BE2C (cell line): ENCODE measurements around the gene PLXNA3.

ENCODE experiments used
- DNase-seq: peaks from one replicate; pipeline ENCODE4 v3.0.0-alpha.2; 2020
- H3K27me3 ChIP-seq: fragments of 250-450 bp; sonication (Bioruptor Pico); 2 replicates; pipeline ENCODE4 v1.5.1; 2020; ENCODE audit warnings: mild to moderate bottlenecking
- H3K36me3 ChIP-seq: fragments of 250-450 bp; sonication (Bioruptor Pico); 2 replicates; pipeline ENCODE4 v1.5.1; 2020; ENCODE audit warnings: mild to moderate bottlenecking
- H3K4me1 ChIP-seq: fragments of 250-450 bp; sonication (Bioruptor Pico); 2 replicates; pipeline ENCODE4 v1.5.1; 2020
- H3K4me3 ChIP-seq: 2 replicates; pipeline ENCODE4 v1.5.1; 2011; ENCODE audit warnings: low read depth, low read length
- H3K9me3 ChIP-seq: fragments of 250-450 bp; sonication (Bioruptor Pico); 2 replicates; pipeline ENCODE4 v1.5.1; 2020
- TF ChIP-seq, protein P1 (sequence below): IDR thresholded peaks from 2 replicates; pipeline ENCODE4 v1.5.1; 2012; ENCODE audit warnings: mild to moderate bottlenecking, low read depth, low read length

PLXNA3 gene

DNA sequence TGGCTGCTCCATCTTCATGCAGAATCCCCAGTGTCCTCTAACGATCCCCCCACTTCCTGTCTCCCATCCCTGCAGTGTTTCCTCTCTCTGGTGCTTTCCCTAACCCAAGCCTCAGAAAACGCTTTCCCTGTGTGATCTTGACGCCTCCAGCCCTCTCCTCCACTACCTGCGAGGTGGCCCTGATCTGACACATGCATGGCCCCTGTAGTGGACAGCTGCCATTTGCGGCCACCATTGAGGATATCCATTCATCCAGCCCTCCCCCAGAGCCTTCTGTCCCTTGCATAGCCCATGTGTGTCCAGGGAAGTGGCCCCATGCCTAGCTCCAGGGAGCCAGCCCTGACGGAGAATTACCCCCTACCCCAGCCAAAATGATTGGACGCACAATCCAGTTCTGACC is 25.2 kb downstream of the PLXNA3 start:
- no peaks in the 10 kb centered on the region for H3K9me3 ChIP-seq
- DNase-seq, result no peak
- H3K4me1 ChIP-seq, result no peaks in the 10 kb centered on the region
- H3K4me3 ChIP-seq, result no peak overlapping the region
- peaks cover 13% of the 10 kb centered on the region for H3K36me3 ChIP-seq
- no peaks in the 10 kb centered on the region for H3K27me3 ChIP-seq
- TF ChIP-seq, protein P1, sequence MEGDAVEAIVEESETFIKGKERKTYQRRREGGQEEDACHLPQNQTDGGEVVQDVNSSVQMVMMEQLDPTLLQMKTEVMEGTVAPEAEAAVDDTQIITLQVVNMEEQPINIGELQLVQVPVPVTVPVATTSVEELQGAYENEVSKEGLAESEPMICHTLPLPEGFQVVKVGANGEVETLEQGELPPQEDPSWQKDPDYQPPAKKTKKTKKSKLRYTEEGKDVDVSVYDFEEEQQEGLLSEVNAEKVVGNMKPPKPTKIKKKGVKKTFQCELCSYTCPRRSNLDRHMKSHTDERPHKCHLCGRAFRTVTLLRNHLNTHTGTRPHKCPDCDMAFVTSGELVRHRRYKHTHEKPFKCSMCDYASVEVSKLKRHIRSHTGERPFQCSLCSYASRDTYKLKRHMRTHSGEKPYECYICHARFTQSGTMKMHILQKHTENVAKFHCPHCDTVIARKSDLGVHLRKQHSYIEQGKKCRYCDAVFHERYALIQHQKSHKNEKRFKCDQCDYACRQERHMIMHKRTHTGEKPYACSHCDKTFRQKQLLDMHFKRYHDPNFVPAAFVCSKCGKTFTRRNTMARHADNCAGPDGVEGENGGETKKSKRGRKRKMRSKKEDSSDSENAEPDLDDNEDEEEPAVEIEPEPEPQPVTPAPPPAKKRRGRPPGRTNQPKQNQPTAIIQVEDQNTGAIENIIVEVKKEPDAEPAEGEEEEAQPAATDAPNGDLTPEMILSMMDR, result no peak

DNA sequence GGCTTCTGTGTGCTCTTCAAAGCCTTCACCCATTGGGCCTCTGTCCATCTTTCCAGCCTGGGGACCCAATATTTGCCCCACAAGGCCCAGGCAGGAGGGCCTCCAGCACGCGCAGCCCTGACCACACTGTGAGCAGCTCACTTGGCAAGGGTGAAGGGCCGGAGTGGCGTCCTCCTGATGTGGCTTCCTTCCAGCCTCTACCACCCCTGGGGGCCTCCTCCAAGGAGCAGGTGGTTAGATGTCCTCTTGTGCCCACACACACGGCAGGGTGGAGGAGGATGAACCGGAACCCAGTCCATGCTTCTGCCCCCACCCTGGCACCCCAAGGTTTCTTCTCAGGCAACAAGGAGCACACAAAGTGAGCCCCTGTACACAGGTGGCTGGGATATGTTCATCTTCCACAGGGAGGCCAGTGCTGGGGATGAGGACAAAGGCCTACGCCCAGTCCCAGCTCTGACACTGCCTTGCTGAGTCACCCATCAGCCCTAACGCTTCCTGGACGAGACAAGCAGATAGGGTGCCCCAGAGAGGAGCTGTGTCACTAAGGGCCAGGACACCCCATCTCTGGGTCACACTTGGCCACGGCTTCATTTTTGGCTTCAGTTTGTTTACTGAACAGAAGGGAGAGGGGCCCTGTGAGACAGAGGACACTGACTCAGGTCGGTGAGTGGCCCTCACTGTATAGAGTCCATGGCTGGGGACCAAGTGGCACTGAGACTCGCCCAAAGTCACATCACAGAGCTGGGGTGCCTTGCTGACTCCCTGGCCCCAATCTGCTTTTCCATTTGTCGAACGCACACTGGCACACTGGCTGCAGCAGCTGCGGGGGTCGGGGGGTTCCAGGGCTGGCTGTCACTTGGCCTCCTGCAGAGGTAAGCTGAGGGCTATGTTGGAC is 26.4 kb downstream of the PLXNA3 start:
- H3K4me1 ChIP-seq, result no peaks in the 10 kb centered on the region
- H3K4me3 ChIP-seq, result no peak overlapping the region
- TF ChIP-seq, protein P1, result no peak
- H3K36me3 ChIP-seq, result peaks cover 13% of the 10 kb centered on the region
- DNase-seq, result no peak
- H3K9me3 ChIP-seq, result no peaks in the 10 kb centered on the region
- no peaks in the 10 kb centered on the region for H3K27me3 ChIP-seq

DNA sequence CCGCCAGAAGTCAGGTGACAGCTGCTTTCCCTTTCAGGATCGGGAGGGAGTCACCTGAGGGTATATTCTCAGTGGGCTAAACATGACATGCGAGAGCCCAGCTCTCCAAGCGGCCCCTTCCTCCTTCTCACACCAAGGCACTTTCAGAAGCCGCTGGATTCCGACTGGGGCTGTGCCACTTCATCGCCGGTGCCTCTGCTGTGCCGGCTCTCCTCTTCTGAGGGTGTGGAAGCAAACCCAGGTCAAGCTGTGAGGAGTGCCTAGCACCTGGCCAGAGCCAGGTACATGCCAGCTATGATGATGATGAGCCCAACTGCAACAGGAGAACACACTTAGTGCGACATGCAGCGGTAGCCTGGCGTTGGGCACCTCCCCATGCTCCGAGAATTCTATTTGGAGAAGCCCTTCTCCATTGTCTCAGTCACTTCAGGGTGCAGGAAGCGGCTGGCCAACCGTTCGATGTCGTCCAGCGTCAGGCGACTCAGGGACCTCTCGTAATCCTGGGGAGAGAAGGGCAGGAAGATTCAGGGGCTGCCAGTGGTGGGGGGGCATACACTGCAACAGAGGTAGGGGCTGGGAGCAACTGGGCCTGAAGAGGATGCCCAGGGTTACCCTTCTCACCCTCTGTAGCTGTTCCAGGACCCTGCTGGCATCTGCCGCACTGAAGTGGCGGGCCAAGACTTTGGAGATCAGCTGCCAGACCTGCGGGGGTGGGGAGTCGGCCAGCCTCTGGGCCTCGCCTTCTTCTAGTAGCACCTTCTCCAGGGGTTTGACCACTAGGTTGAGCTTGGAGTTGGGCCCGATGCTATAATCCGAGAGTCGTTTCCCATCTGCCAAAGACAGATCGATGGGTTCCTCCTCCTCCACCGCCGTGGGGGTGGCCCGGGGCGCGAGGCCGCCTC is 27.3 kb downstream of the PLXNA3 start:
- Histone ChIP-seq H3K27me3 (no peaks in the 10 kb centered on the region), H3K4me3 (peak overlapping the region; percentile 63), H3K4me1 (no peaks in the 10 kb centered on the region), H3K36me3 (peaks cover 13% of the 10 kb centered on the region), H3K9me3 (no peaks in the 10 kb centered on the region)
- no peak for DNase-seq
- TF ChIP-seq, protein P1, result no peak

DNA sequence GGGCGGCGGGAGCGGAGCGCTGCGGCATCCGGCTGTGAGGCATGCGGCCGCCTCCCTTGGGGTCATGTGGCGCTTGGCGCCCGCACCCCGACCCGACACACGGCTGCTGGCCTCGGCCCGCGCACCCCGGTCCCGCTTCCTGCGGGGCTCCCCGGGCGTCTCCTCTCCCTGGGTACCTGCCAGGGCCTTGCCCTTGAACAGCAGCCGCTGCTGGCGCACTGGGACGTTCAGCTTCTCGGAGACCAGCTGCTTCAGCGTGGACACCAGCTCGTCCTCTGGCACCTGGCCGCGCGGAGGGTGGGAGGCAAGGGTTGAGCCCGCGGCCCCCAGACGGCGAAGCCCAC is 27.9 kb downstream of the PLXNA3 start:
- H3K9me3 ChIP-seq, result no peaks in the 10 kb centered on the region
- H3K4me3 ChIP-seq, result peak overlapping the region; percentile 63
- H3K27me3 ChIP-seq, result no peaks in the 10 kb centered on the region
- no peak for DNase-seq
- peaks cover 13% of the 10 kb centered on the region for H3K36me3 ChIP-seq
- TF ChIP-seq, protein P1, result no peak
- H3K4me1 ChIP-seq, result no peaks in the 10 kb centered on the region

DNA sequence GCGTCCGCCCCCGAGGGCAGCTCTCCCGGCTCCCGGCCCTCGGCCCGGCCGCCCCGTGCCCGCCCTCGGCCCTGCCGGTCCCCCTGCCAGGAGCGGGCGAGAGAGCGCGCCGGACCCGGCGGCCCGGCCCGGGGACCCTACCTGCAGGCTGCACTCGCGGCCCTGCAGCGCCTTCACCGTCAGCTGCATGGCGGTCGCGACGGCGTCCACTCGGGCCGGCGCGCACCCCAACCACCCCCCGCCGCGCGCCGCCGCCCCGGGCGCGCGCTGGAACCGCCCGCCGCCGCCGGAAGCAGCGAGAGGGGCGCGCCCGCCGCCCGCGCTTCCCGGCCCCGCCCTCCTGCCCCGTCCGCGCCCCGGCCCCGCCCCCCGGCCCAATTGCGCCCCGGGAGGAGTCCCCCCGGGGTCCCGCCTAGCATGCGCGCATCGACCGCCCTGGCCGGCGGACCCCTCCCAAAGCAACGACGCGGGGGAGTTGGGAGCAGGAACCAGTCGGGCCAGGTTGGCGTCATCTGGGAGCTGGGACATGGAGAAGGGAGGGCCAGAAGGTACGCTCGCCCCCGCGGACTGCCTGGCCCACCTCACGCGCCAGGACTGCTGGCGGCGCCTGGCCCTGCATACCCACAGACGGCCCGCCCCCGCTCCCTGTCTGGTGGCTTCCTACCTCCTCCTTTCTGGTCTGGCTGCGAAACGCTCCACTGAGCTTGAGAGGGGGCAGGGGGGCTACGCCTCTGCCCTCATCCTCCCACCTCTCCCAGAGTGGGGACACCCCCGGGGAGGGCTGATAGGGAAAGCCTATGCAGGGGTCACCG is 28.5 kb downstream of the PLXNA3 start, which contains the start of gene UBL4A:
TSS of gene UBL4A (minus strand) at position 220 of the 812 bp plus-strand sequence. CDS start at position 189, 31 bp downstream.
- H3K9me3 ChIP-seq, result no peaks in the 10 kb centered on the region
- TF ChIP-seq, protein P1, result no peak
- H3K4me1 ChIP-seq, result no peaks in the 10 kb centered on the region
- DNase-seq, result peak; percentile 69
- H3K36me3 ChIP-seq, result peaks cover 13% of the 10 kb centered on the region
- no peaks in the 10 kb centered on the region for H3K27me3 ChIP-seq
- H3K4me3 ChIP-seq, result peak within 1 kb of the TSS; percentile 63
